Measurements from ENCODE around the gene CPSF3. TPM values are rescaled to one million over a fixed set of nuclear protein-coding genes. Genes with fewer than 3 reads are reported as not detected.

Gene CPSF3
- total and polyA plus RNA-seq, 2 of the 4 experiments (the other 2 are of a cell fraction) = 29.2 to 64.5 TPM

- Histone ChIP-seq H3K27me3 (ENCODE audit: control insufficient read depth, insufficient read depth, low read length) (no peaks in the 10 kb centered on the region), H3K9me1 (ENCODE audit: insufficient read depth, low read length) (peaks cover 23% of the 10 kb centered on the region), H3K9me3 (ENCODE audit: control insufficient read depth, insufficient read depth, low read length) (no peaks in the 10 kb centered on the region), H2AK9ac (replicated peaks; ENCODE audit: low read depth, low read length, poor library complexity) (no peak overlapping the region), H3K9ac (ENCODE audit: low read depth, low read length) (no peak overlapping the region), H3K36me3 (ENCODE audit: control insufficient read depth, insufficient read depth, low read length) (peaks cover 30% of the 10 kb centered on the region), H3K56ac (ENCODE audit: extremely low read depth, insufficient read depth, low read length) (no peak overlapping the region), H4K8ac (ENCODE audit: low read depth in 2 of 2, low read length in 2 of 2) (no peak overlapping the region), H3K14ac (replicated peaks; ENCODE audit: low read depth, low read length) (no peak overlapping the region), H3K23ac (ENCODE audit: low read depth, low read length) (no peak overlapping the region), H2BK120ac (ENCODE audit: low read depth, low read length) (no peak overlapping the region), H3K27ac (ENCODE audit: insufficient read depth, low read length) (no peak overlapping the region), H3K4ac (ENCODE audit: low read depth, low read length) (no peak overlapping the region), H3K79me1 (ENCODE audit: low read depth in 1 of 2, low read length in 2 of 2) (peaks cover 30 to 77% of the 10 kb centered on the region in 2 experiments), H3K4me2 (ENCODE audit: low read depth, low read length) (no peak overlapping the region), H2BK15ac (ENCODE audit: low read depth, low read length) (no peak overlapping the region), H3K4me1 (ENCODE audit: control insufficient read depth, insufficient read depth, low read length) (peaks cover 27% of the 10 kb centered on the region), H2BK5ac (ENCODE audit: low read depth, low read length, poor library complexity, severe bottlenecking) (no peak overlapping the region), H3K18ac (ENCODE audit: low read depth, low read length) (no peak overlapping the region), H2BK20ac (ENCODE audit: low read depth, low read length) (no peak overlapping the region), H2AK5ac (ENCODE audit: low read depth, low read length) (peak overlapping the region; percentile 0; the same call in 1 of the 2 replicates), H3K4me3 (ENCODE audit: insufficient read depth, low read depth, low read length) (no peak overlapping the region), H4K5ac (ENCODE audit: low read depth, low read length) (no peak overlapping the region), H4K91ac (ENCODE audit: insufficient read depth, low read depth, low read length) (no peak overlapping the region), H2AFZ (replicated peaks; ENCODE audit: low read length, poor library complexity) (no peak overlapping the region), H4K20me1 (ENCODE audit: insufficient read depth, low read length) (no peaks in the 10 kb centered on the region)
- ATAC-seq (ENCODE audit: low read depth) = no peak
- TF ChIP-seq CHD1 (IDR thresholded peaks at IDR 0.05; ENCODE audit: low read depth, low read length) = no peak
- TF ChIP-seq RCOR1 (IDR thresholded peaks at IDR 0.05; ENCODE audit: insufficient replicate concordance, low read length) = no peak
- TF ChIP-seq SMC3 (IDR thresholded peaks at IDR 0.05; ENCODE audit: low read depth, low read length) = no peak
- TF ChIP-seq NFE2L2 (IDR thresholded peaks at IDR 0.05; ENCODE audit: low read depth, low read length) = no peak
- no peak for TF ChIP-seq MXI1 (IDR thresholded peaks at IDR 0.05; ENCODE audit: borderline replicate concordance, low read depth, low read length)
- no peak for TF ChIP-seq FOS (IDR thresholded peaks at IDR 0.05; ENCODE audit: low read depth, low read length)
- TF ChIP-seq RAD21 (IDR thresholded peaks at IDR 0.05; ENCODE audit: low read length) = no peak
- no peak for TF ChIP-seq MAFK (IDR thresholded peaks at IDR 0.05; ENCODE audit: low read depth, low read length)
- TF ChIP-seq, protein P1, sequence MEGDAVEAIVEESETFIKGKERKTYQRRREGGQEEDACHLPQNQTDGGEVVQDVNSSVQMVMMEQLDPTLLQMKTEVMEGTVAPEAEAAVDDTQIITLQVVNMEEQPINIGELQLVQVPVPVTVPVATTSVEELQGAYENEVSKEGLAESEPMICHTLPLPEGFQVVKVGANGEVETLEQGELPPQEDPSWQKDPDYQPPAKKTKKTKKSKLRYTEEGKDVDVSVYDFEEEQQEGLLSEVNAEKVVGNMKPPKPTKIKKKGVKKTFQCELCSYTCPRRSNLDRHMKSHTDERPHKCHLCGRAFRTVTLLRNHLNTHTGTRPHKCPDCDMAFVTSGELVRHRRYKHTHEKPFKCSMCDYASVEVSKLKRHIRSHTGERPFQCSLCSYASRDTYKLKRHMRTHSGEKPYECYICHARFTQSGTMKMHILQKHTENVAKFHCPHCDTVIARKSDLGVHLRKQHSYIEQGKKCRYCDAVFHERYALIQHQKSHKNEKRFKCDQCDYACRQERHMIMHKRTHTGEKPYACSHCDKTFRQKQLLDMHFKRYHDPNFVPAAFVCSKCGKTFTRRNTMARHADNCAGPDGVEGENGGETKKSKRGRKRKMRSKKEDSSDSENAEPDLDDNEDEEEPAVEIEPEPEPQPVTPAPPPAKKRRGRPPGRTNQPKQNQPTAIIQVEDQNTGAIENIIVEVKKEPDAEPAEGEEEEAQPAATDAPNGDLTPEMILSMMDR (conservative IDR thresholded peaks at IDR 0.05; ENCODE audit: low read depth, low read length) = no peak
- TF ChIP-seq BHLHE40 (IDR thresholded peaks at IDR 0.05; ENCODE audit: low read depth, low read length) = no peak
- no peak for TF ChIP-seq POLR2A (IDR thresholded peaks at IDR 0.05; ENCODE audit: low read depth, low read length)
- TF ChIP-seq USF2 (IDR thresholded peaks at IDR 0.05; ENCODE audit: low read depth, low read length) = no peak
- TF ChIP-seq CEBPB (IDR thresholded peaks at IDR 0.05; ENCODE audit: low read depth, low read length) = no peak
- no peak for TF ChIP-seq MAZ (IDR thresholded peaks at IDR 0.05; ENCODE audit: borderline replicate concordance, low read depth, low read length)
- TF ChIP-seq RFX5 (IDR thresholded peaks at IDR 0.05; ENCODE audit: low read depth, low read length) = no peak
- TF ChIP-seq, protein P2, sequence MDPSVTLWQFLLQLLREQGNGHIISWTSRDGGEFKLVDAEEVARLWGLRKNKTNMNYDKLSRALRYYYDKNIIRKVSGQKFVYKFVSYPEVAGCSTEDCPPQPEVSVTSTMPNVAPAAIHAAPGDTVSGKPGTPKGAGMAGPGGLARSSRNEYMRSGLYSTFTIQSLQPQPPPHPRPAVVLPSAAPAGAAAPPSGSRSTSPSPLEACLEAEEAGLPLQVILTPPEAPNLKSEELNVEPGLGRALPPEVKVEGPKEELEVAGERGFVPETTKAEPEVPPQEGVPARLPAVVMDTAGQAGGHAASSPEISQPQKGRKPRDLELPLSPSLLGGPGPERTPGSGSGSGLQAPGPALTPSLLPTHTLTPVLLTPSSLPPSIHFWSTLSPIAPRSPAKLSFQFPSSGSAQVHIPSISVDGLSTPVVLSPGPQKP (IDR thresholded peaks at IDR 0.05; ENCODE audit: borderline replicate concordance, low read depth, low read length) = no peak
- POLR2A ChIA-PET (ENCODE audit: unreplicated experiment) = no interaction called here
- DNase-seq = no peak
- intact Hi-C loops (cut with micrococcal nuclease) = loop anchor here (5.0 kb wide), 1 partner anchor 167 kb away; the partner anchor contains the start of gene ASAP2
- 97% methylated on average over 17 of the region's 18 CpGs; no CpG with 5 or more reads in 1 of the 2 experiments for WGBS, 2 experiments (ENCODE audit: extremely low coverage in 2 of 2, insufficient read length in 1 of 2)
- dilution Hi-C loops (cut with HindIII; ENCODE audit: low sequenced_read_pairs, unreplicated experiment) = no loop called here
- CTCF ChIA-PET = no interaction called here
- in situ Hi-C loops (cut with MboI; ENCODE audit: low sequenced_read_pairs) = loop anchor here (10.0 kb wide), 1 partner anchor 229 kb away; no protein-coding TSS in a partner anchor
- BruUV-seq (replicated peaks) = no TSS peak
Observed at GRCh38 chr2:9374071-9374730, 49.3 kb upstream of the CPSF3 start.

Measured in IMR-90 (cell line).